Measurements from ENCODE around the gene OR6K3. TPM values are rescaled to one million over a fixed set of nuclear protein-coding genes. Genes with fewer than 3 reads are reported as not detected.

OR6K3 gene
- total RNA-seq, 4 donors from 2014 or later: 0.35 TPM; not detected in 3

DNA sequence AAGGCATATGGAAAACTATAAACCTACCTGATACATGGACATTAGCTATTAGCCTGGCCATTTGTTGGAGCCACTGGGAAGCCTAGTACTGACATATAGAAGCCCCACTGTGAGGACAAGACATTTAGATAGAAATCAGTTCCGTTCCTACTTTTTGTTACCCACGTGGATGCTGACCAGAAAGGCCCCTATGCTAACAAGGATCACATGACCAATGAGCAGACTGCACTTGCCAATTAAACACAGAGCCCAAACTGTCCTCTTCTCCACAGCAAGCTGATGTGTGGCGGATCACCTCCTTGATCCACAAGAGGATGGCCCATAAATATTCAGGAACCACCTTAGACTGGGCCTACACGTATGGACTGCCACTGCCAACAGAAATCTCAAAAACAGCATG lies 11.2 kb upstream of the OR6K3 start:
- no peak overlapping the region for H3K4me3 ChIP-seq
- no peak for TF ChIP-seq EP300 (IDR thresholded peaks at IDR 0.05)
- no peak for TF ChIP-seq POLR2AphosphoS5 (IDR thresholded peaks at IDR 0.05)
- TF ChIP-seq POLR2A (IDR thresholded peaks at IDR 0.05): no peak
- no peaks in the 10 kb centered on the region for H3K27me3 ChIP-seq
- H3K4me1 ChIP-seq: no peaks in the 10 kb centered on the region
- ATAC-seq: no peak
- no peak overlapping the region for H3K27ac ChIP-seq
- 80% methylated on average over 1 of the region's 4 CpGs; no CpG with 5 or more reads in 1 of the 2 donors for WGBS, 2 donors (ENCODE audit: low coverage in 1 of 2)
- H3K36me3 ChIP-seq: no peaks in the 10 kb centered on the region
- no peaks in the 10 kb centered on the region for H3K9me3 ChIP-seq

GRCh38 chr1:158730453-158730852 lies 9.9 kb upstream of the OR6K3 start:
- Histone ChIP-seq H3K27me3 (no peaks in the 10 kb centered on the region), H3K27ac (no peak overlapping the region), H3K4me1 (no peaks in the 10 kb centered on the region), H3K9me3 (no peaks in the 10 kb centered on the region), H3K36me3 (no peaks in the 10 kb centered on the region), H3K4me3 (no peak overlapping the region)
- no peak for ATAC-seq
- WGBS, 2 donors (ENCODE audit: low coverage in 1 of 2): 64 to 65% methylated on average over 3 of the region's 4 CpGs
- TF ChIP-seq POLR2AphosphoS5 (IDR thresholded peaks at IDR 0.05): no peak
- TF ChIP-seq POLR2A (IDR thresholded peaks at IDR 0.05): no peak

DNA sequence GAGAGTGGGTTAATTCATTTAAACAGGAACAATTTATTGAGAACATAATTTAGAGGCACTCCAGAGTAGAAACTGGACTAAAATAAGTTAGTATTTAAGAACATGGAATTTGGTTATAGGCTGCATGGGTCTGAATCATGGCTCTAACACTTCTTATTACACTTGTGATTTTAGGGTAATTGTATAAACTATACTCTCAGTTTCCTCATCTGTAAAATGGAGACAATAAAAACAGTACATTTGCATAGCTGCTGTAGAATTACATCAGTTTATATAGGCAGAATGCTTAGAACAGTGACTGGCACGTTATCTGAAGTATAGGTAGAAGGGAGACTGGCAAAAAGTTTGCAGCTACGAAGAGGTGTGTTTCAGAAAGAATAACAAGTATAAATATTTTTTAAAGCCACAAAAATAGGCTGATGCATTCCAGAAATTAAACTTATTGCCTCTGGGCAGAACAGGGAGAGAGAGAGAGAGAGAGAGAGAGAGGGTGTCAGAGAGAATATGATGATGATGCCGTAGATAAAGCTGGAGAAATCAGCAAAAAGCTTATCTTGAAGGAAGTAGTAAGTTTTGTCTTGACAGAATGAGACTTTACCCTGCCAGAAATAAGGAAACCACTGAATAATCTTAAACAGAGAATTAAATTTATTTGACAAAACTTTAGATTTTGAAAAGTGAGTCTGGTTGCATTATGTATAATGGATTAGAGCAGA lies 8.1 kb upstream of the OR6K3 start:
- no peak for ATAC-seq
- 59 to 62% methylated on average over 3 of the region's 3 CpGs for WGBS, 2 donors (ENCODE audit: low coverage in 1 of 2)
- Histone ChIP-seq H3K36me3 (no peaks in the 10 kb centered on the region), H3K4me1 (no peaks in the 10 kb centered on the region), H3K27ac (no peak overlapping the region), H3K9me3 (no peaks in the 10 kb centered on the region), H3K27me3 (no peaks in the 10 kb centered on the region), H3K4me3 (no peak overlapping the region)
- TF ChIP-seq POLR2AphosphoS5 (IDR thresholded peaks at IDR 0.05) (no peak), EP300 (IDR thresholded peaks at IDR 0.05) (no peak), POLR2A (IDR thresholded peaks at IDR 0.05) (no peak)
- TF ChIP-seq, protein P1, sequence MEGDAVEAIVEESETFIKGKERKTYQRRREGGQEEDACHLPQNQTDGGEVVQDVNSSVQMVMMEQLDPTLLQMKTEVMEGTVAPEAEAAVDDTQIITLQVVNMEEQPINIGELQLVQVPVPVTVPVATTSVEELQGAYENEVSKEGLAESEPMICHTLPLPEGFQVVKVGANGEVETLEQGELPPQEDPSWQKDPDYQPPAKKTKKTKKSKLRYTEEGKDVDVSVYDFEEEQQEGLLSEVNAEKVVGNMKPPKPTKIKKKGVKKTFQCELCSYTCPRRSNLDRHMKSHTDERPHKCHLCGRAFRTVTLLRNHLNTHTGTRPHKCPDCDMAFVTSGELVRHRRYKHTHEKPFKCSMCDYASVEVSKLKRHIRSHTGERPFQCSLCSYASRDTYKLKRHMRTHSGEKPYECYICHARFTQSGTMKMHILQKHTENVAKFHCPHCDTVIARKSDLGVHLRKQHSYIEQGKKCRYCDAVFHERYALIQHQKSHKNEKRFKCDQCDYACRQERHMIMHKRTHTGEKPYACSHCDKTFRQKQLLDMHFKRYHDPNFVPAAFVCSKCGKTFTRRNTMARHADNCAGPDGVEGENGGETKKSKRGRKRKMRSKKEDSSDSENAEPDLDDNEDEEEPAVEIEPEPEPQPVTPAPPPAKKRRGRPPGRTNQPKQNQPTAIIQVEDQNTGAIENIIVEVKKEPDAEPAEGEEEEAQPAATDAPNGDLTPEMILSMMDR (IDR thresholded peaks at IDR 0.05): no peak

DNA sequence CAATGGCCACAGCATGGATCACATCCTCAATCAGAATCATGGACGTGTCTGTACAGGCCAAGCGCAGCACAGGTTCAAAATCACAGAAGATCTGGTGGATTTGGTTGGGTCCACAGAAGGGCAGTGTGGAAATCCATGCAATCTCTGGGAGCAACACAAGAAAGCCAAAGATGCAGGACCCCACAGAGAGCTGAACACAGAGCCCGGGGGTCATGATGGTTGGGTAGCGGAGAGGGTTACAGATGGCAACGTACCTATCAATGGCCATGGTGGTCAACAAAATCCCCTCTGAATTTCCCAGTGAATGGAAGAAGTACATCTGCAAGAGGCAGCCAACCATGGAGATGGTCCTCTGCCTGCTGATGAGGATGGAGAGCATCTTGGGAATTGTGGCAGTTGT lies 3.9 kb upstream of the OR6K3 start:
- Histone ChIP-seq H3K27ac (no peak overlapping the region), H3K9me3 (no peaks in the 10 kb centered on the region), H3K27me3 (no peaks in the 10 kb centered on the region), H3K36me3 (no peaks in the 10 kb centered on the region), H3K4me3 (no peak overlapping the region), H3K4me1 (no peaks in the 10 kb centered on the region)
- 89 to 92% methylated on average over 4 to 5 of the region's 5 CpGs for WGBS, 2 donors (ENCODE audit: low coverage in 1 of 2)
- no peak for ATAC-seq
- no peak for TF ChIP-seq EP300 (IDR thresholded peaks at IDR 0.05)
- TF ChIP-seq POLR2AphosphoS5 (IDR thresholded peaks at IDR 0.05): no peak
- TF ChIP-seq, protein P1 (IDR thresholded peaks at IDR 0.05): no peak
- no peak for TF ChIP-seq POLR2A (IDR thresholded peaks at IDR 0.05)

DNA sequence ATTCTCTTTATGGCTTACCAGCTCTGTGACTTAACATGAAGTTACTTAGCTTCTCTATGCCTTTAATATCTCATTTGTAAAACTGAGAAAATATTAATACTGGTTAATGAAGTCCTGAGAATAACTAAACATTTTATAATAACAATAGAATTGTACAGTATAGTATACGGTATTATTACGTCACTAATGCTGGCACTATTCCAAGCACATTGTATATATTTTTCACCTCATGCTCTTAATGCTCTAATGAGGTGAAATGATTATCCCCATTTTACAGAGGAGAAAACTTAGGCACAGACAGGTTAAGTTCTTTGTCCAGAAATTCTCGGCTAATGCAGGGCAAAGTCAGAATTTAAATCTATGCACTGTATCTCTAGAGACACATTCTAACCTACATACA lies 856 bp downstream of the OR6K3 start:
- no peaks in the 10 kb centered on the region for H3K36me3 ChIP-seq
- no peak for ATAC-seq
- 31 to 42% methylated on average over 3 of the region's 3 CpGs for WGBS, 2 donors (ENCODE audit: low coverage in 1 of 2)
- no peaks in the 10 kb centered on the region for H3K27me3 ChIP-seq
- no peaks in the 10 kb centered on the region for H3K9me3 ChIP-seq
- H3K4me3 ChIP-seq: no peak overlapping the region
- TF ChIP-seq EP300 (IDR thresholded peaks at IDR 0.05): no peak
- TF ChIP-seq, protein P1 (IDR thresholded peaks at IDR 0.05): no peak
- TF ChIP-seq POLR2AphosphoS5 (IDR thresholded peaks at IDR 0.05): no peak
- TF ChIP-seq POLR2A (IDR thresholded peaks at IDR 0.05): no peak
- H3K27ac ChIP-seq: no peak overlapping the region
- H3K4me1 ChIP-seq: no peaks in the 10 kb centered on the region

- no peaks in the 10 kb centered on the region for H3K27me3 ChIP-seq
- no peaks in the 10 kb centered on the region for H3K36me3 ChIP-seq
- TF ChIP-seq POLR2AphosphoS5 (IDR thresholded peaks at IDR 0.05) (no peak), POLR2A (IDR thresholded peaks at IDR 0.05) (no peak), EP300 (IDR thresholded peaks at IDR 0.05) (no peak)
- TF ChIP-seq, protein P1 (IDR thresholded peaks at IDR 0.05): no peak
- H3K27ac ChIP-seq: no peak overlapping the region
- 66 to 82% methylated on average over 6 of the region's 6 CpGs for WGBS, 2 donors (ENCODE audit: low coverage in 1 of 2)
- no peaks in the 10 kb centered on the region for H3K4me1 ChIP-seq
- H3K9me3 ChIP-seq: no peaks in the 10 kb centered on the region
- ATAC-seq: no peak
- H3K4me3 ChIP-seq: no peak overlapping the region
These were observed 3.2 kb downstream of the OR6K3 start for GRCh38 chr1:158717344-158717743.
